GM11168 (cell line): Measurements from ENCODE around the gene PDHX.

Experiments used
- in situ Hi-C: fragments of 300-500 bp; cut with MboI; formaldehyde crosslinking; loops from one replicate; pipeline ENCODE4 v1.12.0; 2022; ENCODE audit warnings: low sequenced_read_pairs; ENCODE audit not compliant: unreplicated experiment

Gene PDHX

DNA sequence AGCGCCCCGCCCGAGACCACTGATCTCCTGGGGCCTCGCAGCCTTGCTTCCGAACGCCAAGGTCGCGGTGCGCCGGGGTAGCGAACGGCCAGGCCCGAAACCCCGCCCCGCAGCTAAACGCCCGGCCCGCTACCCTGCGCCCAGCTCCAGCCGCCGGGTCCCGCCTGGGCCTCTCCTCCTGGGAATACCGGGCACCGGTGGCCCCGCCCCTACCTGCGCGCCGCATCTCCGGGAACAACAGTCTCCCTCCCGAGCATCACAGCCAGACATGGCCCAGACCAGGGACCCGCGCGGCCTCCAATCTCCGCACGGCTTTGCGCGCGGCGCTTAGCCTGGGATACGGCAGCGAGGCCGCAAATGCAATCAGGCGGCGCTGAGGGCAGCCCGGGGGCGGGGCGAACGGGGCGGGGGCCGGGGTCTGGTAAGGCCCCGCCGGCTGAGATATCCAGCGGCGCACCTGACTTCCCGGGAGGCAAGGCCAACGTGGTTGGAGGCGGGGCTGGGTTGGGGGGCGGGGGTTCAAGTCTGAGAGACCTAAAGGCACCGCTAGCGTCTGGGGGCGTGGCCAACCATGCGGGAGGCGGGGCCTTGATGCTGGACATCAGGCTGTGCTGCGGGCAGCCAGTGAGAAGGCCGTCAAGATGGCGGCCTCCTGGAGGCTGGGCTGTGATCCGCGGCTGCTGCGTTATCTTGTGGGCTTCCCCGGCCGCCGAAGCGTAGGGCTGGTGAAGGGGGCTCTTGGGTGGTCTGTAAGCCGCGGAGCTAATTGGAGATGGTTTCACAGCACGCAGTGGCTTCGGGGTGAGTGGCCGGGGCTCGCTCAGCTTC is at the start of gene PDHX, which contains the start of gene APIP:
Gene PDHX, plus strand, starts transcription at position 604 of the 828 bp plus-strand sequence. Its CDS starts 38 bp downstream, at position 642.
Gene APIP, minus strand, starts transcription at position 365 of the 828 bp plus-strand sequence. Its CDS starts 95 bp downstream, at position 270.
- in situ Hi-C loops, result loop anchor here (10.0 kb wide), 1 partner anchor 469 kb away; no protein-coding TSS in a partner anchor

DNA sequence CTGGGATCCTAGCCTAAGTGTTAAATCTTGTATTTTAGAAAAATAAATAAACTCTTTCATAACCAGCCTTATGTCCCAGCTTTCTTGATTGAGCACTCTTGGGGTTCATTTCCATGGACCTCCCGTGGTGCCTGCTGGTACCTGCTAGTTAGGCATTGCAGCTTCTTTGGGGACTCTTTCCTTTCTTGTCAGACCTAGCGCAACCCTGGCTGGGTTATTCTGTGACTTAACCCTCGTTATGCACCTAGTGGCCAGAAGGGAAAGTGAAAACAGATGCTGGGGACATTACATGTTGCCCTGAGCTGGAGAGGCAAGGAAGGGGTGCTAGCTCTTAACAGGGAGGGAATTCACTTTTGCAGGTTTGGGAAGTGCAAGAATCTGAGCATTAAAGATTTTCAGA is 47.0 kb upstream of the PDHX start:
- in situ Hi-C loops, result no loop called here

DNA sequence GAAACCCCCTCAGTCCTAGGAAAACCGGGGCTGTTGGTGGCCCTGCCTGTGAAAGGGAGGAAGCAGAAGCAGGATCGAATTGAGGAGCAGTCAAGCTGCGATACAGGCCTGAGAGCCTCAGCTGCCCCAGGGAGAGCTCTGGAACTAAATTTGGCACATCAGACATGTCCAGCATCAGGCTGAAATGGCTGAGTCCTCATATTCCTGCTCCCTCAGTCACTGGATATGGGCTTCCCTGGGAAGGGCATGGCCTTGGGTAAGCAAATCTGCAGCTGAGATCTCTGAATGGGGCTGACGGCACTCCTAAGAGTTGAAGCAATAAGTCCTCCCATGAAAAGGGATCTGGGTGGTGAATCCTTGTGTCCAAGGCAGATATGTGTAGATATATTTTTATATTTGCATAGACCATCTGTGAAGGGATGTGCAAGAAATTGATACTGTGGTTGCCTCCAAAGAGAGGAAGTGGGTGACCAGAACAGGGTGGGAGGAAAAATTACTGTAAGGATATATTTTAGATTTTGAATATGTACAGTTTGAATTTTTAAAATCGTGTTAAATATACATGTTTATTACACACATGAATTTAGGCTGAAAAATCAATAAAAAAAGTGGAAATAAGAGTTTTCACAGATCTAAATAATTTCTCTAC is 45.7 kb upstream of the PDHX start:
- in situ Hi-C loops, result no loop called here

DNA sequence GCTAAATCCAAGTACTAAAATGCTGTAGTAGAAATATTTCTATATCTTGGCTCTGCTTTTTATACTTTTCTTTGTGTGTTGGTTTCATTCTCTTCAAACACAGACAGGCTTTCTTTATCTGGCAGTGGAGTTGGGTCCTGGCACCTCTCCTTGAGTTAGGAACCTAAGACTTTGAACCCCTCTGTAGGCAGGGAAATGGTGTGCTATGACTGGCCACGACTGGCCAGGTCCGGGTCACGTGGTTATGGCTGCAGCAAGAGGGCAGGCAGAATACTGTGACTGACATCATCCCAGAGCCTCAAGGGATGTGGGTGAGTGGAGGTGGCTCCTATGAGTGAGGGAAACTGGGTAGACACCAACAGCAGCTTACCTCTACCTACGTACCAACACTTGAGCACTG is 42.2 kb upstream of the PDHX start:
- in situ Hi-C loops, result no loop called here

DNA sequence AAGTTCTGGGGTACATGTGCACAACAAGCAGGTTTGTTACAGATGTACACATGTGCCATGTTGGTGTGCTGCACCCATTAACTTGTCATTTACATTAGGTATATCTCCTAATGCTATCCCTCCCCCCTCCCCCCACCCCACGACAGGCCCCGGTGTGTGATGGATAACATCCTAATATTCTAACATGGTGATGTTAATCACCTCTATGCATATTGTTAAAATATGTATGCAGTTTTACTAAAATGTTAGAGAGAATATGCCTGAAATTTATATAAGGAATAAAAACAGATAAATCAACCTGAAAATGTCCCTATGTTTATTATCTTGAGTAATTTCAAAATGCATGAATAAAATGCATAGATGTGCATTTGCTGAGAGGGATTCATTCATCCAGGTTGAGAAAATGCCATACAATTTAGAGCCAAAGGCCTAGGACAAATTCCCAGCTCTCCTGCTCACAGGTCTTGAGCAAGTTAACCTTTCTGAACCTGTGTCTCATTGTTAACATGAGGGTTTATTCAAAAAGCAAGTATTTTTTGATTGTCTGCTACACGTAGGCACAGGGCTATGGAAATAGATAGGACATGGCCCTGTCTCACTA is 38.9 kb upstream of the PDHX start:
- in situ Hi-C loops, result no loop called here

DNA sequence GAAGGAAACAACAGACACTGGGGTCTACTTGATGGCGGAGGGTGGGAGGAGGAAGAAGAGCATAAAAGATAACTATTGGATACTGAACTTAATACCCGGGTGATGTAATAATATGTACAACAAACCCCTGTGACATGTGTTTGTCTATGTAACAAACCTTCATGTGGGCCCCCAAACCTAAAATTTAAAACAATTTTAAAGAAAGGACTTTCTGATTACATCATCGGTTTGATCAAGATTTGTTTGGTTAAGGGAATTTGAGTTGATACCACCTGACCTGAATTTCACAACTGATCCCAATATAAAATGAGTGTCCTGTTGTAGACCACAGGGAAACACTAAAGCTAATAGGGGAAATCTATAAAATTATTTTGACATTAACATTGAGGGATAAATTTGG is 34.5 kb upstream of the PDHX start:
- in situ Hi-C loops, result no loop called here

DNA sequence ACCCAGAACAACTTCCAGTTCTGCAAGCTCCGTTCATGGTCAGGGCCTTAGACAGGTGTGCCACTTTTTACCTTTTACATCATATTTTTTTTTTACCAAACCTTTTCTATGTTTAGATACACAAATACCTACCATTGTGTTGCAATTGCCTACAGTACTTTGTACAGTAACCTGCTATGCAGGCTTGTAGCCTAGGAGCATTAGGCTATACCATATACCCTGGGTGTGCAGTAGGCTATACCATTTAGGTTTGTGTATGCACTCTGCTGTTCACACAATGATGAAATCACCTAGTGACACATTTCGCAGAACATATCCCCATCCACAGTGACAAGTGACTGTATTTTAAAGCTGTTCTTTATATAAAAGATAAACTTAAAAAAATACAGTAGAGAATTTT is 29.8 kb upstream of the PDHX start:
- in situ Hi-C loops, result no loop called here

DNA sequence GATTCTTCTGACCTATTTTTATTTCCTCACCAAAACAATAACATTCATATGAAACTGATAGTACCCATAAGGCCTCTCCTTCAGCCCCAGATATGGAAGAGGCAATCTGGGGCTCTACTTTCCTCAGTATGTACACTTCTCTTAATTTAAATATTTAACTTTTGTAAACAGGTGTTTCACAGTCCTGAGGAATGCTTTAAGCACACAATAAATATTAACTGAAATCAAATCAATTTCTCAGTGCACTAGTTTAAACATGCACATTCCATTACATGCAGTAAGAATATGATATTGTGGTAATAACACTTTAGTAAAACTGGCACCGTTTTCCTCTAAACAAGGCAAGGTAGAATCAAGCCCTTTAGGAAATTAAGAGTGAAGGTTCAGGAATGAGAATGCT is 29.2 kb upstream of the PDHX start:
- in situ Hi-C loops, result no loop called here

DNA sequence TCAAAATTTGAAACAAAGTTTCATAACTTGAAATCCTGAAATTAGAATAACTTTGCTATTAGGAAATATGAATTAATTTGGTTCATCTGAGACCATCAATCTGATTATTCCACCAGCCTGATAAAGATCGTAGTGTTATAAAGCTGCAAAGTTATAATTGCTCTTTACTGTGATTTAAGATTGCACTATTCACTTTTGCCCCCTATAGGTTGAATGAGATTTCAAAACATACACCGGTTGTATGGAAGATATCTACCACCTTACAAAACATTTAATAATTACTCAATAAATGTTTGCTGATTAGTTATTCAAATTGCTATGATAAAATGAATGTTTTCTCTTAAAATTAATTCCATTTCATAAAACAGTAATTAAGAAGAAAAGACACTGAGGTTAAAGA is 26.3 kb upstream of the PDHX start:
- in situ Hi-C loops, result loop anchor here (10.0 kb wide), 1 partner anchor 305 kb away; no protein-coding TSS in a partner anchor

DNA sequence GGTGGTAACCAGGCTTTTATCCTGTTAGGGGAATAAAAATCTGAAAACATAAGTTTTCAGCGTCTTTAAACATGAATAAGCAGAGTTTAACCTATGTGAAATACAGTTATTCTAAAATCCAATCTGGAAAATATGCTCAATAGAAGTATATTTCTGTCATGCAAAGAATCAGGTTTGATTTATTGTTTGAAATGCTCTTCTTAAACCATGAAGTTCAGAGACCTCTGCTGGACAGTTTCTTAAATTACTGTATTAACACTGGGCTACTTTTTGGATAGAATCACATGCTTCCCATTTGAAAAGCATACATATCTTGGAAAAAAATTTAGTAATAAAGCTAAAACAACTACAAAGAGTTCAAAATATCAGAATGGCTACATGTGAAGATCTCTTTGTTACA is 25.6 kb upstream of the PDHX start:
- in situ Hi-C loops, result loop anchor here (10.0 kb wide), 1 partner anchor 306 kb away; no protein-coding TSS in a partner anchor

DNA sequence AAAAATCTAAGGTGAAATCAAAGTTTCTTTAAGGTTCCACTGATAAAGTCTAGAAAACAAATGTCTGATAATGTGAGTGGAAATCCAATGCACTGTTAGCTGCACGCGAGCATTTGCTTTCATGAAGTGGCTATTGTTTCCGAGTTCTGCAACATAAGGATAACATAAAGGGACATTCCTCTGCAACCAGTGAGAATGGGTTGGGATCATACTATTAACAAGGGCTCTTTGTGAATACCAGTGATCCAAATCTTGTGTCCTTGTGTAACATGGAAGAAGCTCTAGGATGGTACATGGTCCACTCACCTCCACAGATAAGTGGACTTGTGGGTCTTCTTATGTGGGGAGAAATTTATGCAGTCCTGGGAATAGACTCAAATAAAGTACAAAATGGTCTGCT is 24.8 kb upstream of the PDHX start:
- in situ Hi-C loops, result loop anchor here (10.0 kb wide), 1 partner anchor 307 kb away; no protein-coding TSS in a partner anchor

DNA sequence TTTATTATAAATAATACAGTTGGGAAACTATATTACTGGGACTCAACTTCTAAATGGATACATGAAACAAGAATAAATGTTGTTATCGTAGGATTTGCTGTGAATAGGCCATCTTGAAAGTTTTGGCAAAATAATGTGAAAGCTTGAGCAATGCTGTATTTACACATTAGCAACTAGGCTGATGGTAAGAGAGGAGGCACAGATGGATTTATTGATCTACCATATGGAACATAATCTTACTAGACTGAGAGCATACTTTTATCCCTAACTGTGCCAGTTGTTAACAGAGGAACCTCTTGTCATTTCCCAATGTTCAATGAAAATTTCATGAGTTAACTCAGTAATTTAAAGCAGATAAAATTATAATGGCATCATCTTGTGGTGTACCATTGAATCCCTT is 23.0 kb upstream of the PDHX start:
- in situ Hi-C loops, result loop anchor here (10.0 kb wide), 1 partner anchor 309 kb away; no protein-coding TSS in a partner anchor

DNA sequence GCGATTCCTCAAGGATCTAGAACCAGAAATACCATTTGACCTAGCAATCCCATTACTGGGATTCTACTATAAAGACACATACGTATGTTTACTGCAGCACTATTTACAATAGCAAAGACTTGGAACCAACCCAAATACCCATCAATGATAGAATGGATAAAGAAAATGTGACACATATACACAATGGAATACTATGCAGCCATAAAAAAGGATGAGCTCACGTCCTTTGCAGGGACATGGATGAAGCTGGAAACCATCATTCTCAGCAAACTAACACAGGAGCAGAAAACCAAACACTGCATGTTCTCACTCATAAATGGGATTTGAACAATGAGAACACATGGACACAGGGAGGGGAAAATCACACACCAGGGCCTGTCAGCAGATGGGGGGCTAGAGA is 20.2 kb upstream of the PDHX start:
- in situ Hi-C loops, result loop anchor here (10.0 kb wide), 1 partner anchor 311 kb away; no protein-coding TSS in a partner anchor

DNA sequence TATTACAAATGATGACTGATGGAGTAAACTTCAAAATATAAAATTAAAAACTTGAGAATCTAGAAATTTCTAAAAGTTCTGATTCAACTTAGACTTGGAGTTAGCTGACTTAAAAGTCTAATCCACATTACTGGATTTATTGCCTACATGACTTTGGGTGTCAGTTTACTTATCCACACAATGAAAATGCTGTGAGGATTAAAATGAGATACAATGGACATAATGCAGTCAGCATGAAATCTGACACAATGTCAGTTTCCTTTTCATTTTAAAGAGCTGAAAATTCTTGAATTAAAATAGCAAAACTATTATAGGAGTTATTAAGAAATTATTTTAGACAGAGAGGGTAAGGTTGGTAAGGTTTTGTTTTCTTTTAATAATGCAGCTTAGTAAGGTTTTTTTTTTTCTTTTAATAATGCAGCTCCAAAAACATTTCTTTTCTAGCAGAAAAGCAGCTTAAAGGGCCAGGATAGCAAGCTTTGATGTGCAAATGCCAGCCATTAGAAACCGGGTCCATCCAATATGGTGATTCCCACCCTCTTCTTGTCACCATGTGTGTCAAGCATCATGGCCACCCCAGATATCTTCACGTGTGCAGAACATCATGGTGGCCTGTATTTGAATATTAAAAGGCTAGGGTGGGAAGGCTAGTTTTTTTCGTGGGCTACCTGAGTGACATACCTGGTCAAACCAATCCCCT is 19.1 kb upstream of the PDHX start:
- in situ Hi-C loops, result loop anchor here (10.0 kb wide), 1 partner anchor 313 kb away; no protein-coding TSS in a partner anchor

DNA sequence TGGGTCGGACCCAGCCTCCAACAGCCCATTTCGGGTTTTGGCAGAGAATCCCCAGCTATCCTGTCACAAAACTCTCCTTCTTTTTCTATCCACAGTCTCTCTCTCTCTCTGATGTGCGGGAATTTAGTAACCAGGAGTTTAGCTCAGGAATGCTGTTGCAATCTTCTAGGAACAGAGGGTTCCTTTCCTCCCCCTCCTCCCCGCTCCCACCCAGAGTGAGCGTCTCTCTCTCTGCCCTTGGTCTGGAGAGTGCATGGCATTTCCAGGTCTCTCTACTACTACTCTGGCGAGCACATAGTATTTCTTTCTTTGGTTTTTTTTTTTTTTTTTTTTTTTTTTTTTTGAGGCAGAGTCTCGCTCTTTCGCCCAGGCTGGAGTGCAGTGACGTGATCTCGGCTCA is 17.9 kb upstream of the PDHX start:
- in situ Hi-C loops, result loop anchor here (10.0 kb wide), 1 partner anchor 314 kb away; no protein-coding TSS in a partner anchor

DNA sequence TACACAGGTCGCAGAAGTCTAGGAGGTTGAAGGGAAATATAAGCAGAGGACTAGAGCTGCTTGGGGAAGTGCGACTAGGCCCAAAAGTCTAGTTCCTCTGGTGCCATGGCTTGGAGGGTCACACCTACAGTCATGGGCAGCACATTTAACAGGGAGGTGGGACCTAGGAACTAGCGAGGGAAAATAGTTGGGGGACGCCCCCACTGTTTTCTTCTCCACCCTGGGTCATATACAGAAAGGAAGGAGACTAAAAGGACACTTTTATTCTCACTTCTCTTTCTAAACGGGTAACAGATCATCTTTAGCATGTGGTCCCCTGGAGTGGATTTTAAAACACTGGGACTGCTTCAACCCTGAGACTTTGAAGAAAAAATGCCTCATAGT is 16.8 kb upstream of the PDHX start:
- in situ Hi-C loops, result loop anchor here (10.0 kb wide), 1 partner anchor 315 kb away; no protein-coding TSS in a partner anchor

DNA sequence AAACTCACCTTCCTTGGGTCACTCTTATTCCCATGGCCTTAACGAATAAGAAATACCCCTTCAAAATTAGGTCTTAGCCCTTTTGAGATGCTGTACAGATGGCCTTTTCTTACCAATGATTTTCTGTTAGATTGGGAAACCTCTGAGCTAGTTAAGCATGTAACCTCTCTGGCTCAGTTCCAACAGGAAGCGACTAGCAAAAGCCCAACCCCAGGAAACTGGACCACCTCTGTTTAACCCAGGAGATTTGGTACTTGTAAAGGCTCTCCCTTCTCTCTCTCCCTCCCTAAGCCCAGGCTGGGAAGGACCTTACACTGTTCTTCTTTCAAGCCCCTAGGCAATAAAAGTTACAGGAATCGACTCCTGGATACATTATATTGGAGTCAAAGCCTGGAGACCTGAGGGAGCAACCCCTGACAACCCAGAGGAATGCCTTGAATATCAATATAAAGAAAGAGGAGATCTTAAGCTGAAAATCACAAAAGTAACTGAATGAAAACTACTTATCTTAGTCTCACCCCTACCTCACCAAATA is 11.9 kb upstream of the PDHX start:
- in situ Hi-C loops, result no loop called here

DNA sequence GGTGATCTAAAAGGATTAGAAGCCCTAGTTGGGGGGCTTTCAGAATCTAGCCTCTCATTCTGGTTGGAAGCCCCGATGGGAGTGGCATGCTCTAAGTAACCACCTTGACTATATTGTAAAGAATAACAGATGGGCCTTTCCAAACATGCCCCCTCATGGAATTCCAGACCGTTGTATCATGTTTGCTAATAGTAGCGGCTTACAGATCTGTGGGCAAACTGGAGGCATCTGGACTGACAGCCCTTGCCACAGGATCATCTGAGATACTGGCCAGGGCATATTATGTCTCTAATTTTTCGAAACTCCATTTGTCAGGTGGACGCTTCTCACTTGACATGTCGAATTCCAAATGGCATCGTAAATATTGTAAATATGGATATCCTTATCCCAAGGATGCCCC is 10.8 kb upstream of the PDHX start:
- in situ Hi-C loops, result no loop called here

DNA sequence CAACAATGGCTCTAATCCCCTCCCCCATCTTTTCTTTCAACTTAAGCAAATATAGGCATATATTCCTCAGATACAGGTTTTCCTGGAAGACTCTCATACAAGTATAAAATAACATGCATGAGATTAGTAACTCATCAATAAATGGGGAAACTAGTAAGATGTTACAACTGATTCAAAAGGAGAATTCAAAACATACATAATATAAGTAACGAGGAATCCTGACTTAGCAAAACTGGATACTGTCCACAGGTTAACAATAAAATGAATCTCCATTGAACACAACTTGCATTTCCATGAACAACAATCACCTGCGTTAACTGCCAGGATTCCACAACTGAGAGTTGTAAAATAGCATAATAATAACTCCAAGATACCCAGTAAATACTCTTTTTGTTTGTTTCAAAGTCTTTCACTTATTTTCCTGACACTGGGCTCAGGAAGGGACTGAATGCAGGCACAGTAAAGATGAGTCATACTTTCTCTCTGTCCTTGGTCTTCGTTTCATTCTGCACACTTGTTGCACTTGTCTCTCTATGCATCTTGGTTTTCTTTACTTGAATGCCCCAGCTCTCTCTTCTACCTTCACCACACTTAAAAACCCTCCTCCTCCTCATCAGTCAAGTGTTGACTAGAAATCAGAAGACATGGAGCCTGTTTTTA is 8.4 kb upstream of the PDHX start:
- in situ Hi-C loops, result no loop called here
